WTC11 (cell line): ENCODE results near the gene P2RX3. TPM values are rescaled to one million over a fixed set of nuclear protein-coding genes. Genes with fewer than 3 reads are reported as not detected.

Experiments used
- ATAC-seq: fragments of 200-7000 bp; cut with Tn5 transposase; 2 replicates; pipeline ENCODE4 v1.10.0; 2021; ENCODE audit warnings: mild to moderate bottlenecking, moderate library complexity
- CTCF ChIA-PET: fragments of 300-600 bp; sonication (Branson Sonifier 250); formaldehyde crosslinking; loops from one replicate; lab custom pipeline; 2021; ENCODE audit warnings: antibody characterized with exemption; lab: Charles Lee
- POLR2A ChIA-PET: fragments of 350-600 bp; sonication (Branson Sonifier 250); formaldehyde crosslinking; loops from one replicate; lab custom pipeline; 2021; ENCODE audit warnings: antibody characterized with exemption; lab: Charles Lee
- DNase-seq: peaks from one replicate; pipeline ENCODE4 v3.0.0; 2021; ENCODE audit warnings: low spot score
- H3K27ac Mint-ChIP-seq: 2 replicates; pipeline ENCODE4 v1.8.0; 2021; ENCODE audit warnings: mixed read lengths
- H3K27me3 Mint-ChIP-seq: 2 replicates; pipeline ENCODE4 v1.8.0; 2021; ENCODE audit warnings: low read depth, mild to moderate bottlenecking, moderate library complexity, mixed read lengths
- H3K36me3 Mint-ChIP-seq: 2 replicates; pipeline ENCODE4 v1.8.0; 2021; ENCODE audit warnings: mixed read lengths
- H3K4me1 Mint-ChIP-seq: 2 replicates; pipeline ENCODE4 v1.8.0; 2022; ENCODE audit warnings: mixed read lengths
- H3K4me3 Mint-ChIP-seq: 2 replicates; pipeline ENCODE4 v1.8.0; 2021; ENCODE audit warnings: mild to moderate bottlenecking, moderate library complexity, mixed read lengths
- H3K9me3 Mint-ChIP-seq: 2 replicates; pipeline ENCODE4 v1.8.0; 2021; ENCODE audit warnings: mixed read lengths
- CREB1 ChIP-seq: sonication (generic); formaldehyde crosslinking; IDR thresholded peaks from 2 replicates; pipeline ENCODE4 v1.8.0; 2023; ENCODE audit warnings: mild to moderate bottlenecking, missing genetic modification reagents
- EMX1 ChIP-seq: fragments of 250-450 bp; sonication (Bioruptor Pico); IDR thresholded peaks from 2 replicates; pipeline ENCODE4 v1.8.0; 2021; ENCODE audit warnings: mild to moderate bottlenecking
- ETV6 ChIP-seq: sonication (generic); formaldehyde crosslinking; IDR thresholded peaks from 2 replicates; pipeline ENCODE4 v1.8.1; 2022; ENCODE audit warnings: mild to moderate bottlenecking, missing genetic modification reagents
- FOXK1 ChIP-seq: sonication (generic); formaldehyde crosslinking; IDR thresholded peaks from 2 replicates; pipeline ENCODE4 v1.8.0; 2022; ENCODE audit warnings: mild to moderate bottlenecking, moderate library complexity, missing genetic modification reagents
- HMGA2 ChIP-seq: fragments of 250-450 bp; sonication (Bioruptor Pico); IDR thresholded peaks from 2 replicates; pipeline ENCODE4 v1.4.0; 2021; ENCODE audit warnings: mild to moderate bottlenecking, moderate library complexity
- IRF2 ChIP-seq: sonication (generic); formaldehyde crosslinking; IDR thresholded peaks from 2 replicates; pipeline ENCODE4 v1.8.0; 2022; ENCODE audit warnings: low read depth, missing genetic modification reagents, borderline replicate concordance
- NFE2L1 ChIP-seq: sonication (generic); formaldehyde crosslinking; IDR thresholded peaks from 2 replicates; pipeline ENCODE4 v1.8.1; 2023; ENCODE audit warnings: missing genetic modification reagents
- SMAD4 ChIP-seq: sonication (generic); formaldehyde crosslinking; IDR thresholded peaks from 2 replicates; pipeline ENCODE4 v1.8.0; 2022; ENCODE audit warnings: mild to moderate bottlenecking, missing genetic modification reagents
- SP1 ChIP-seq: sonication (generic); formaldehyde crosslinking; conservative IDR thresholded peaks from 2 replicates; pipeline ENCODE4 v1.8.1; 2022; ENCODE audit warnings: missing genetic modification reagents
- TCF7 ChIP-seq: sonication (generic); formaldehyde crosslinking; IDR thresholded peaks from 2 replicates; pipeline ENCODE4 v1.8.0; 2022; ENCODE audit warnings: mild to moderate bottlenecking, low read depth, missing genetic modification reagents, moderate library complexity
- ZNF423 ChIP-seq: fragments of 250-450 bp; sonication (Bioruptor Pico); IDR thresholded peaks from 2 replicates; pipeline ENCODE4 v2.1.2; 2022; ENCODE audit warnings: mild to moderate bottlenecking, moderate library complexity
- ZNF671 ChIP-seq: fragments of 250-450 bp; sonication (Bioruptor Pico); IDR thresholded peaks from 2 replicates; pipeline ENCODE4 v1.8.0; 2021; ENCODE audit warnings: mild to moderate bottlenecking
- total RNA-seq: library from RNA; stranded (reverse); gene quantifications from 3 replicates; pipeline ENCODE4 v1.2.3, GENCODE V29; 2021
- TF ChIP-seq, protein P1 (sequence below): sonication (generic); formaldehyde crosslinking; IDR thresholded peaks from 2 replicates; pipeline ENCODE4 v1.8.0; 2023; ENCODE audit warnings: missing genetic modification reagents, mild to moderate bottlenecking, borderline replicate concordance
- TF ChIP-seq, protein P2 (sequence below): sonication (generic); formaldehyde crosslinking; IDR thresholded peaks from 2 replicates; pipeline ENCODE4 v1.8.0; 2022; ENCODE audit warnings: missing genetic modification reagents
- TF ChIP-seq, protein P3 (sequence below): sonication (generic); formaldehyde crosslinking; IDR thresholded peaks from 2 replicates; pipeline ENCODE4 v1.8.1; 2022; ENCODE audit warnings: mild to moderate bottlenecking, moderate library complexity, missing genetic modification reagents
- TF ChIP-seq, protein P4 (sequence below): fragments of 250-450 bp; sonication (Bioruptor Pico); IDR thresholded peaks from 2 replicates; pipeline ENCODE4 v1.9.0; 2021; ENCODE audit warnings: mild to moderate bottlenecking, borderline replicate concordance
- TF ChIP-seq, protein P5 (sequence below): sonication (generic); formaldehyde crosslinking; IDR thresholded peaks from 2 replicates; pipeline ENCODE4 v1.8.1; 2023; ENCODE audit warnings: mild to moderate bottlenecking, missing genetic modification reagents, borderline replicate concordance

The P2RX3 gene
- total RNA-seq, 1 experiment from 2014 or later = 0.26 TPM

DNA sequence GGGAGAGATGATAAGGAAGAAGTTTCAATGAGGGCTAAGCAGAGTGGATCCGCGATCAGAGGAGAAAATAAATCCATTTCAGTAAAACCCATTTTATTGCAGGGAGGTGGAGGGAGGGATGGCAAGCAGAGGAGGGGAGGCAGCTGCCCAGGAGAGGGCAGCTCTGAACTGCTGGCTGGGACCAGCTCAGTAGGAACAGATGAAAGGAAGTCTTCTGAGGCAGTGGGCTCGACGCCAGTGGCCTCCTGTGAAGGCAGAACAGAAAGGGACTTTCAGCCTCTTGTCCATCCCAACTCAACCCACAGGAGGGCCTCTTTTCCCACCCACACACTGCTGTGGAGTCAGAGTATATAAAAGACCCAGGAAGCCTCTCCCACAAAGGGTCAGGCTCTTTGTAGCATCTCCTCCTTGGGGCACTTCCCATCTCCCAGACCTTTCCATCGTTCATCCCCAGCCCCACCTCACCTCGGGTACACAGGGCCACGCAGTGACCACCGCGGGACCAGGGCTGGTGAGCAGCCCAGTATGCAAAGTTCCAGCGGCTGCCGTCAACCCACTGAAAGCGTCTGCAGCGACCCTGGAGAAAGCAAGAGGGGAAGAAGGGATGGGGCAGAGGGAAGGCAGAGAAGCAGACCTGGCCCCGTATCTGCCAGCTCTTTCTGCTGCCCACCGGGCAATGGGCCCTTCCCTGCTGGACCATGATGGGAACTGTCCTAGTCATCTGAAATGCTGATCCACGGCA, 49.3 kb downstream of the P2RX3 start (continued):
- TF ChIP-seq SMAD4 (CRISPR knock-in tag) = no peak
- TF ChIP-seq, all 79 proteins: peak for 0

DNA sequence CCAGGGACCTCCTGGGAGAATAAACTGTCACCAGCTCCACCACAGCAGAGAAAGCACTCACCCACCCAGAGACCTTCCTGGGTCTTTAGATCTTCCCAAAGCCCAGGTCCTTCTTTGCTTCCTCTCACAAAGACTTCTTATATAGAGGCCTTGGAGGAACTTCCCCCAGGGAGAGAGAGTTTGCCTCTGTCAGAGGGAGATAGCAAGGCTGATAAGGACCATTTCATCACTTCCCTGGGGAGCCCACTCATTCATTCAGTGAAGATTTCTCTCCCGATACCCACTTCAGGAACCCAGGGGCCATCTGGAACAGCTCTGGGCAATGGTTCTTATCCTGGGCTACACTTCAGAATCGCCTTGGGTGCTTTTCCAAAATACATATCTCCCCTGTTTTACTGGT, 52.4 kb downstream of the P2RX3 start, which contains the start of gene PRG2:
Gene PRG2 (minus strand): TSS at position 116 of the 400 bp plus-strand sequence. CDS start 706 bp downstream, outside the sequence.
- Mint-ChIP-seq H3K27ac (no peak within 1 kb of the TSS), H3K4me3 (no peak within 1 kb of the TSS), H3K36me3 (no peaks in the 10 kb centered on the region), H3K27me3 (peaks cover 24% of the 10 kb centered on the region), H3K9me3 (no peaks in the 10 kb centered on the region), H3K4me1 (no peaks in the 10 kb centered on the region)
- POLR2A ChIA-PET = no interaction called here
- CTCF ChIA-PET = no interaction called here
- ATAC-seq (no peak), DNase-seq (no peak)
- TF ChIP-seq, protein P1, sequence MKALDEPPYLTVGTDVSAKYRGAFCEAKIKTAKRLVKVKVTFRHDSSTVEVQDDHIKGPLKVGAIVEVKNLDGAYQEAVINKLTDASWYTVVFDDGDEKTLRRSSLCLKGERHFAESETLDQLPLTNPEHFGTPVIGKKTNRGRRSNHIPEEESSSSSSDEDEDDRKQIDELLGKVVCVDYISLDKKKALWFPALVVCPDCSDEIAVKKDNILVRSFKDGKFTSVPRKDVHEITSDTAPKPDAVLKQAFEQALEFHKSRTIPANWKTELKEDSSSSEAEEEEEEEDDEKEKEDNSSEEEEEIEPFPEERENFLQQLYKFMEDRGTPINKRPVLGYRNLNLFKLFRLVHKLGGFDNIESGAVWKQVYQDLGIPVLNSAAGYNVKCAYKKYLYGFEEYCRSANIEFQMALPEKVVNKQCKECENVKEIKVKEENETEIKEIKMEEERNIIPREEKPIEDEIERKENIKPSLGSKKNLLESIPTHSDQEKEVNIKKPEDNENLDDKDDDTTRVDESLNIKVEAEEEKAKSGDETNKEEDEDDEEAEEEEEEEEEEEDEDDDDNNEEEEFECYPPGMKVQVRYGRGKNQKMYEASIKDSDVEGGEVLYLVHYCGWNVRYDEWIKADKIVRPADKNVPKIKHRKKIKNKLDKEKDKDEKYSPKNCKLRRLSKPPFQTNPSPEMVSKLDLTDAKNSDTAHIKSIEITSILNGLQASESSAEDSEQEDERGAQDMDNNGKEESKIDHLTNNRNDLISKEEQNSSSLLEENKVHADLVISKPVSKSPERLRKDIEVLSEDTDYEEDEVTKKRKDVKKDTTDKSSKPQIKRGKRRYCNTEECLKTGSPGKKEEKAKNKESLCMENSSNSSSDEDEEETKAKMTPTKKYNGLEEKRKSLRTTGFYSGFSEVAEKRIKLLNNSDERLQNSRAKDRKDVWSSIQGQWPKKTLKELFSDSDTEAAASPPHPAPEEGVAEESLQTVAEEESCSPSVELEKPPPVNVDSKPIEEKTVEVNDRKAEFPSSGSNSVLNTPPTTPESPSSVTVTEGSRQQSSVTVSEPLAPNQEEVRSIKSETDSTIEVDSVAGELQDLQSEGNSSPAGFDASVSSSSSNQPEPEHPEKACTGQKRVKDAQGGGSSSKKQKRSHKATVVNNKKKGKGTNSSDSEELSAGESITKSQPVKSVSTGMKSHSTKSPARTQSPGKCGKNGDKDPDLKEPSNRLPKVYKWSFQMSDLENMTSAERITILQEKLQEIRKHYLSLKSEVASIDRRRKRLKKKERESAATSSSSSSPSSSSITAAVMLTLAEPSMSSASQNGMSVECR (CRISPR knock-in tag) = no peak
- TF ChIP-seq TCF7 (CRISPR knock-in tag) (no peak), ZNF671 (CRISPR knock-in tag) (no peak), NFE2L1 (CRISPR knock-in tag) (no peak), SP1 (no peak), ETV6 (no peak), EMX1 (no peak), CREB1 (CRISPR knock-in tag) (no peak), SMAD4 (CRISPR knock-in tag) (no peak), HMGA2 (CRISPR knock-in tag) (no peak), ZNF423 (no peak), IRF2 (no peak), FOXK1 (CRISPR knock-in tag) (no peak)
- TF ChIP-seq, protein P2, sequence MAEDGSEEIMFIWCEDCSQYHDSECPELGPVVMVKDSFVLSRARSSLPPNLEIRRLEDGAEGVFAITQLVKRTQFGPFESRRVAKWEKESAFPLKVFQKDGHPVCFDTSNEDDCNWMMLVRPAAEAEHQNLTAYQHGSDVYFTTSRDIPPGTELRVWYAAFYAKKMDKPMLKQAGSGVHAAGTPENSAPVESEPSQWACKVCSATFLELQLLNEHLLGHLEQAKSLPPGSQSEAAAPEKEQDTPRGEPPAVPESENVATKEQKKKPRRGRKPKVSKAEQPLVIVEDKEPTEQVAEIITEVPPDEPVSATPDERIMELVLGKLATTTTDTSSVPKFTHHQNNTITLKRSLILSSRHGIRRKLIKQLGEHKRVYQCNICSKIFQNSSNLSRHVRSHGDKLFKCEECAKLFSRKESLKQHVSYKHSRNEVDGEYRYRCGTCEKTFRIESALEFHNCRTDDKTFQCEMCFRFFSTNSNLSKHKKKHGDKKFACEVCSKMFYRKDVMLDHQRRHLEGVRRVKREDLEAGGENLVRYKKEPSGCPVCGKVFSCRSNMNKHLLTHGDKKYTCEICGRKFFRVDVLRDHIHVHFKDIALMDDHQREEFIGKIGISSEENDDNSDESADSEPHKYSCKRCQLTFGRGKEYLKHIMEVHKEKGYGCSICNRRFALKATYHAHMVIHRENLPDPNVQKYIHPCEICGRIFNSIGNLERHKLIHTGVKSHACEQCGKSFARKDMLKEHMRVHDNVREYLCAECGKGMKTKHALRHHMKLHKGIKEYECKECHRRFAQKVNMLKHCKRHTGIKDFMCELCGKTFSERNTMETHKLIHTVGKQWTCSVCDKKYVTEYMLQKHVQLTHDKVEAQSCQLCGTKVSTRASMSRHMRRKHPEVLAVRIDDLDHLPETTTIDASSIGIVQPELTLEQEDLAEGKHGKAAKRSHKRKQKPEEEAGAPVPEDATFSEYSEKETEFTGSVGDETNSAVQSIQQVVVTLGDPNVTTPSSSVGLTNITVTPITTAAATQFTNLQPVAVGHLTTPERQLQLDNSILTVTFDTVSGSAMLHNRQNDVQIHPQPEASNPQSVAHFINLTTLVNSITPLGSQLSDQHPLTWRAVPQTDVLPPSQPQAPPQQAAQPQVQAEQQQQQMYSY (CRISPR knock-in tag) = no peak
- TF ChIP-seq, protein P3, sequence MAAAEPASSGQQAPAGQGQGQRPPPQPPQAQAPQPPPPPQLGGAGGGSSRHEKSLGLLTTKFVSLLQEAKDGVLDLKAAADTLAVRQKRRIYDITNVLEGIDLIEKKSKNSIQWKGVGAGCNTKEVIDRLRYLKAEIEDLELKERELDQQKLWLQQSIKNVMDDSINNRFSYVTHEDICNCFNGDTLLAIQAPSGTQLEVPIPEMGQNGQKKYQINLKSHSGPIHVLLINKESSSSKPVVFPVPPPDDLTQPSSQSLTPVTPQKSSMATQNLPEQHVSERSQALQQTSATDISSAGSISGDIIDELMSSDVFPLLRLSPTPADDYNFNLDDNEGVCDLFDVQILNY (CRISPR knock-in tag) = no peak
- TF ChIP-seq, protein P4, sequence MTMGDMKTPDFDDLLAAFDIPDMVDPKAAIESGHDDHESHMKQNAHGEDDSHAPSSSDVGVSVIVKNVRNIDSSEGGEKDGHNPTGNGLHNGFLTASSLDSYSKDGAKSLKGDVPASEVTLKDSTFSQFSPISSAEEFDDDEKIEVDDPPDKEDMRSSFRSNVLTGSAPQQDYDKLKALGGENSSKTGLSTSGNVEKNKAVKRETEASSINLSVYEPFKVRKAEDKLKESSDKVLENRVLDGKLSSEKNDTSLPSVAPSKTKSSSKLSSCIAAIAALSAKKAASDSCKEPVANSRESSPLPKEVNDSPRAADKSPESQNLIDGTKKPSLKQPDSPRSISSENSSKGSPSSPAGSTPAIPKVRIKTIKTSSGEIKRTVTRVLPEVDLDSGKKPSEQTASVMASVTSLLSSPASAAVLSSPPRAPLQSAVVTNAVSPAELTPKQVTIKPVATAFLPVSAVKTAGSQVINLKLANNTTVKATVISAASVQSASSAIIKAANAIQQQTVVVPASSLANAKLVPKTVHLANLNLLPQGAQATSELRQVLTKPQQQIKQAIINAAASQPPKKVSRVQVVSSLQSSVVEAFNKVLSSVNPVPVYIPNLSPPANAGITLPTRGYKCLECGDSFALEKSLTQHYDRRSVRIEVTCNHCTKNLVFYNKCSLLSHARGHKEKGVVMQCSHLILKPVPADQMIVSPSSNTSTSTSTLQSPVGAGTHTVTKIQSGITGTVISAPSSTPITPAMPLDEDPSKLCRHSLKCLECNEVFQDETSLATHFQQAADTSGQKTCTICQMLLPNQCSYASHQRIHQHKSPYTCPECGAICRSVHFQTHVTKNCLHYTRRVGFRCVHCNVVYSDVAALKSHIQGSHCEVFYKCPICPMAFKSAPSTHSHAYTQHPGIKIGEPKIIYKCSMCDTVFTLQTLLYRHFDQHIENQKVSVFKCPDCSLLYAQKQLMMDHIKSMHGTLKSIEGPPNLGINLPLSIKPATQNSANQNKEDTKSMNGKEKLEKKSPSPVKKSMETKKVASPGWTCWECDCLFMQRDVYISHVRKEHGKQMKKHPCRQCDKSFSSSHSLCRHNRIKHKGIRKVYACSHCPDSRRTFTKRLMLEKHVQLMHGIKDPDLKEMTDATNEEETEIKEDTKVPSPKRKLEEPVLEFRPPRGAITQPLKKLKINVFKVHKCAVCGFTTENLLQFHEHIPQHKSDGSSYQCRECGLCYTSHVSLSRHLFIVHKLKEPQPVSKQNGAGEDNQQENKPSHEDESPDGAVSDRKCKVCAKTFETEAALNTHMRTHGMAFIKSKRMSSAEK (CRISPR knock-in tag) = no peak
- TF ChIP-seq, protein P5, sequence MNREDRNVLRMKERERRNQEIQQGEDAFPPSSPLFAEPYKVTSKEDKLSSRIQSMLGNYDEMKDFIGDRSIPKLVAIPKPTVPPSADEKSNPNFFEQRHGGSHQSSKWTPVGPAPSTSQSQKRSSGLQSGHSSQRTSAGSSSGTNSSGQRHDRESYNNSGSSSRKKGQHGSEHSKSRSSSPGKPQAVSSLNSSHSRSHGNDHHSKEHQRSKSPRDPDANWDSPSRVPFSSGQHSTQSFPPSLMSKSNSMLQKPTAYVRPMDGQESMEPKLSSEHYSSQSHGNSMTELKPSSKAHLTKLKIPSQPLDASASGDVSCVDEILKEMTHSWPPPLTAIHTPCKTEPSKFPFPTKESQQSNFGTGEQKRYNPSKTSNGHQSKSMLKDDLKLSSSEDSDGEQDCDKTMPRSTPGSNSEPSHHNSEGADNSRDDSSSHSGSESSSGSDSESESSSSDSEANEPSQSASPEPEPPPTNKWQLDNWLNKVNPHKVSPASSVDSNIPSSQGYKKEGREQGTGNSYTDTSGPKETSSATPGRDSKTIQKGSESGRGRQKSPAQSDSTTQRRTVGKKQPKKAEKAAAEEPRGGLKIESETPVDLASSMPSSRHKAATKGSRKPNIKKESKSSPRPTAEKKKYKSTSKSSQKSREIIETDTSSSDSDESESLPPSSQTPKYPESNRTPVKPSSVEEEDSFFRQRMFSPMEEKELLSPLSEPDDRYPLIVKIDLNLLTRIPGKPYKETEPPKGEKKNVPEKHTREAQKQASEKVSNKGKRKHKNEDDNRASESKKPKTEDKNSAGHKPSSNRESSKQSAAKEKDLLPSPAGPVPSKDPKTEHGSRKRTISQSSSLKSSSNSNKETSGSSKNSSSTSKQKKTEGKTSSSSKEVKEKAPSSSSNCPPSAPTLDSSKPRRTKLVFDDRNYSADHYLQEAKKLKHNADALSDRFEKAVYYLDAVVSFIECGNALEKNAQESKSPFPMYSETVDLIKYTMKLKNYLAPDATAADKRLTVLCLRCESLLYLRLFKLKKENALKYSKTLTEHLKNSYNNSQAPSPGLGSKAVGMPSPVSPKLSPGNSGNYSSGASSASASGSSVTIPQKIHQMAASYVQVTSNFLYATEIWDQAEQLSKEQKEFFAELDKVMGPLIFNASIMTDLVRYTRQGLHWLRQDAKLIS = no peak
